ENCODE measurements around the gene OR5T3. TPM values are rescaled to one million over a fixed set of nuclear protein-coding genes. Genes with fewer than 3 reads are reported as not detected.
"Not testable (repeated sequence)": the region's sequence is repeated elsewhere in the genome, so short reads cannot be mapped to it uniquely, and the experiment has no call there.

Gene OR5T3
- not detected in 2 replicates for total RNA-seq

DNA sequence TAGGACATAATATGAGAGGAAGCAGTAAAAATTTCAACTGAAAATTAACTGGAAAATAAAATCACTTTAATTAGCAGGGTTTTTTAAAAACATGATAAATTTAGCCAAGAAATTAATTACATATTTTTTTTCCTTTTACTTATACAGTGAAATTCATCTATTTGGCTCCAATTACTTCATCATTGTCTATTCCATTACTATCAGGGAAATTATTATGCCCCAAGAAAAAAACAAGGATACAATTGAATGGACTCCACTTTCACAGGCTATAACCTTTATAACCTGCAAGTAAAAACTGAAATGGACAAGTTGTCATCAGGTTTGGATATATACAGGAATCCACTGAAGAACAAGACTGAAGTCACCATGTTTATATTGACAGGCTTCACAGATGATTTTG lies at the start of gene OR5T3:
TSS of gene OR5T3 (plus strand) at position 301 of the 400 bp plus-strand sequence. CDS start at position 301, 0 bp downstream.
- intact Hi-C loops (cut with micrococcal nuclease), result no loop called here

DNA sequence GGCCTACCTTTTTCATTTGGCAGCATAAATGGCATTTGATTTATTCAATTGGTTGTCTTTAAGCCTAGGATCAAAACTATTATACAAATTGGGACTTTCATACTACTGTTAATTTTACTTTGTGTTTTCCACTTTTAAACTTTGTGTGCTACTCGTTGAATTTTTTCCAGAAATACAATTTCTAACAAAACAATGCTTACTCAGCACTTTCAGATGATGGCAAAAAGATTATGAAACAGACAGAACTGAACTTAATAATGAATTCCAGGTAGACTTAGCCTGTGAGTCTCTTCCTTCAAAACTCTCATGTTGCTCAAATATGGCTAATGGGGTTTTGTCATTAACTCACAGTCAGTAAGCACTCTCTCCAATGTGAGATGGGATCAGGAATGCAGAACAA lies 44.3 kb upstream of the OR5T3 start:
- intact Hi-C loops (cut with micrococcal nuclease), result no loop called here

DNA sequence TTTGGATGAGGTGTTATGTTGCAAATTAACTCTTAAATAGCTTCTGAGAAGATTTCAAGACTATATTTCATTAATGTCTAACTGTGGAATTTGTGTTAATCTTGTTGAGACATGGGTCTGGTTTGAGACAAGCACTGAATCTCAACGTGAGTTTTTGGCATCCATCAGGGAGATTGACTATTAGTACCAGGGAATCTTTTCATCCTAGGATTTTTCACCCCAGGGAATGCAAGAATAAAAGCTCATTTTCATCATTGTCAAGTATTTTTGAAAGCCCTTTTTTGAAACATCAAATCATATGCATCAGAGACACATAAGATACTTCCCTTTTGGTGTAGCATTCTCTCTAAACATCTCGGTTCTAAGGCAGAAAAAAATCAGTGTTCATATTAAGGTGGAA lies 37.5 kb upstream of the OR5T3 start:
- intact Hi-C loops (cut with micrococcal nuclease), result no loop called here

DNA sequence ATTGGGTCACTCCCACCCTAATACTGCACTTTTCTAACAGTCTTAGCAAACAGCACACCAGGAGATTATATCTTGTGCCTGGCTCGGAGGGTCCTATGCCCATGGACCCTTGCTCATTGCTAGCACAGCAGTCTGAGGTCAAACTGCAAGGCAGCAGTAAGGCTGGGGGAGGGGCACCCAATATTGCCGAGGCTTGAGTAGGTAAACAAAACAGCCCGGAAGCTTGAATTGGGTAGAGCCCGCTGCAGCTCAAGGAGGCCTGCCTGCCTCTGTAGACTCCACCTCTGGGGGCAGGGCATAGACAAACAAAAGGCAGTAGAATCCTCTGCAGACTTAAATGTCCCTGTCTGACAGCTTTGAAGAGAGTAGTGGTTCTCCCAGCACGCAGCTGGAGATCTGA lies 32.3 kb upstream of the OR5T3 start:
- intact Hi-C loops (cut with micrococcal nuclease), result not testable (repeated sequence)

- intact Hi-C loops (cut with micrococcal nuclease), result no loop called here
Measured at GRCh38 chr11:56234155-56234554, 17.9 kb upstream of the OR5T3 start, which contains the start of gene OR5T2. OR5T2 (minus strand) TSS chr11:56234255; CDS start chr11:56233062, 1,193 bp downstream.

DNA sequence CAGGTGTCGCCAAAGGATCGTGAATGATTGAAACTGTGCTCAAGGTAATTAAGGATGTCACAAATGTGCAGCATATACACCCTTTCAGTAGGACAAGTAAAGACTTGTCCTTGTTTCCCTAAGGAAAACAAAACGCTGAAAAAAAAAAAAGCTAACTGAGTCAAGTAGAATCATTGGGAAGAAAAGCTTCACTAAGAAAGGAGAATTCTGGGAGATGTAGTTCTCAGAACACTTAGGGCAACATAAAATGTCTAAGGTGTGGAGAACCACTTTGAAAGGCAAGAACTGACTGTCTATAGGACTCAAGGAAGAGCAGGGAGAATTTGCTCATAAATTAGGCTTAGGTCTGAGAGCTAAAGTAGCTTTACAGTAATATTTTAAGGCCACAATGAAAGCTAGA lies 19.0 kb downstream of the OR5T3 start:
- intact Hi-C loops (cut with micrococcal nuclease), result no loop called here

DNA sequence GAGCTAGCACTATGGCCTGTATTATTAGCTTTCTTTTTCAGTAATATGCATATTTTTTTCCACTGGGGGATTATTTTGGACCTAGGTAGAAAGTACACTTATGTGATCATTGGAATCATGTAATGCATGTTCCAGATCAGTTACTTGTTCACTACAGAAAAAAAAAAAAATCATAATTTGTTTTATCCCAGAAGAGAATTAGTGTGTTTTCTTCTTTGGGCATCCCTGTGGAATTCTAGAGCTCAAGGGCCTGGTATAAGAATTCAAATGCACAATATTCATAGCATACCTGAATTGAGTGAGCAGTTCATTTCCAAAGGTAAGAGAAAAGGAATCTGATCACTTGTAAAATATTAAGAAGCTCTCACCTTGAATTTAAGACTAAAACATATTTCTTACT lies 21.8 kb downstream of the OR5T3 start, which contains the start of gene OR5T1:
TSS of gene OR5T1 (plus strand) at position 301 of the 400 bp plus-strand sequence. CDS start 1,485 bp downstream, outside the sequence.
- intact Hi-C loops (cut with micrococcal nuclease), result no loop called here

- intact Hi-C loops (cut with micrococcal nuclease), result loop anchor here (5.0 kb wide), 1 partner anchor 500 kb away; no protein-coding TSS in a partner anchor
Measured at GRCh38 chr11:56292154-56292553, 40.1 kb downstream of the OR5T3 start, which contains the start of gene OR8H1. OR8H1 (minus strand) TSS chr11:56292254; CDS start chr11:56291062, 1,192 bp downstream.

DNA sequence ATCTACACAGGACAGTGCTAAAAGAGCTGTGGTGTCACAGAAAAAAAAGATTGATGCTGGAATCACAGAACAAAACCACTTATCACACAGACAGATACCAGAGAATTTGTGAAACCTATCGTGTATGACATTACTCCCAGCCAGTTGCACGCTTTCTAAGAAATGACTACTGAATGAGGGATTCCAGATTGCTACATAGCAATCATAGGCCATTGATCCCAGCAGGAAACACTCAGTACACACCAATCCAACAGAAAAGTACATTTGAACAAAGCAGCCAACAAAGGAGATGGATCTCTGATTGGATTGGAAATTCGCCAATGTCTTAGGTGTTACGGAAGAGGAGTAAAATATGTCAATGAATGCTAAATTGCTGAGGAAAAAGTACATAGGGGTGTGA lies 44.8 kb downstream of the OR5T3 start:
- intact Hi-C loops (cut with micrococcal nuclease), result no loop called here

Other genes starting within 250 kb of the OR5T3 start
- not detected in 2 replicates for gene OR5AS1, start 224.6 kb upstream of the OR5T3 start, total RNA-seq
- not detected in 2 replicates for gene OR8I2, start 158.9 kb upstream of the OR5T3 start, total RNA-seq
- not detected in 2 replicates for gene OR8H2, start 148.6 kb upstream of the OR5T3 start, total RNA-seq
- gene OR8H3, start 129.9 kb upstream of the OR5T3 start, total RNA-seq, result not detected in 2 replicates
- gene OR8J3, start 112.1 kb upstream of the OR5T3 start, total RNA-seq, result not detected in 2 replicates
- not detected in 2 replicates for gene OR8K5, start 91.9 kb upstream of the OR5T3 start, total RNA-seq
- gene OR5J2, start 75.6 kb upstream of the OR5T3 start, total RNA-seq, result not detected in 2 replicates
- not detected in 2 replicates for gene OR5T2, start 18.0 kb upstream of the OR5T3 start, total RNA-seq
- not detected in 2 replicates for gene OR5T1, start 21.9 kb downstream of the OR5T3 start, total RNA-seq
- not detected in 2 replicates for gene OR8H1, start 40.0 kb downstream of the OR5T3 start, total RNA-seq
- not detected in 2 replicates for gene OR8K3, start 62.9 kb downstream of the OR5T3 start, total RNA-seq
- gene OR8K1, start 93.8 kb downstream of the OR5T3 start, total RNA-seq, result not detected in 2 replicates
- not detected in 2 replicates for gene OR8J1, start 102.0 kb downstream of the OR5T3 start, total RNA-seq
- not detected in 2 replicates for gene OR8U1, start 123.4 kb downstream of the OR5T3 start, total RNA-seq
- gene OR5AL1, start 160.4 kb downstream of the OR5T3 start, total RNA-seq, result not detected in 2 replicates
- not detected in 2 replicates for gene OR5M3, start 221.1 kb downstream of the OR5T3 start, total RNA-seq
- not detected in 2 replicates for gene OR5M8, start 239.1 kb downstream of the OR5T3 start, total RNA-seq

Measured in T-helper 1 cell treated with Interleukin-12 subunit alpha and Interleukin-12 subunit beta and Interleukin-4 antibody, amounts not matched to agents 30 ng/mL and 1 ng/mL, for 36 hours (primary cell).